Endothelial cell of umbilical vein (primary cell): ENCODE data around the gene COQ7.

Experiments used
- CTCF ChIP-seq, 2 donors: IDR thresholded peaks; 1 replicate in 1 of 2; 2 replicates in 1 of 2; pipeline ENCODE4 v1.5.1; 2011; ENCODE audit warnings: low read length in 2 of 2, mild to moderate bottlenecking in 2 of 2, moderate library complexity in 2 of 2, control low read depth in 1 of 2, inconsistent platforms in 1 of 2, low read depth in 1 of 2; ENCODE audit not compliant: insufficient read depth in 1 of 2; ENCODE audit errors: extremely low read depth in 1 of 2
- GATA2 ChIP-seq: IDR thresholded peaks from 2 replicates; pipeline ENCODE4 v1.7.0; 2011; ENCODE audit warnings: low read depth, mild to moderate bottlenecking, moderate library complexity, mixed read lengths, low read length; ENCODE audit not compliant: insufficient read length, insufficient read depth
- MYC ChIP-seq: IDR thresholded peaks from one replicate; pipeline ENCODE4 v1.6.1; 2011; ENCODE audit warnings: mild to moderate bottlenecking, low read depth, low read length

GRCh38 chr16:19029980-19030379 lies 37.4 kb upstream of the COQ7 start:
- TF ChIP-seq CTCF (IDR thresholded peaks at IDR 0.05; ENCODE audit: extremely low read depth in 1 of 2, insufficient read depth in 1 of 2, low read depth in 1 of 2, low read length in 2 of 2) (no peak), MYC (no peak), GATA2 (no peak)
